H1 (cell line): ENCODE results near the gene RAPH1.

Experiments used
- CTCF ChIP-seq, 3 experiments: IDR thresholded peaks; 1 replicate in 2 of 3; 2 replicates in 1 of 3; pipeline versions ENCODE4 v1.5.1 to v1.6.1; 2011; ENCODE audit warnings: low read length in 3 of 3, mild to moderate bottlenecking in 3 of 3, inconsistent platforms in 2 of 3, low read depth in 1 of 3, moderate library complexity in 1 of 3; ENCODE audit not compliant: insufficient read depth in 1 of 3; ENCODE audit errors: control extremely low read depth in 1 of 3
- EP300 ChIP-seq, 2 experiments: IDR thresholded peaks; 1 replicate in 1 of 2; 2 replicates in 1 of 2; pipeline ENCODE4 v1.6.1; 2011 to 2012; ENCODE audit warnings: low read depth in 2 of 2, low read length in 2 of 2, mild to moderate bottlenecking in 2 of 2, borderline replicate concordance in 1 of 2, inconsistent platforms in 1 of 2, moderate library complexity in 1 of 2
- GABPA ChIP-seq: IDR thresholded peaks from 2 replicates; pipeline ENCODE4 v1.6.1; 2011; ENCODE audit warnings: mild to moderate bottlenecking, low read length, moderate library complexity, borderline replicate concordance; ENCODE audit not compliant: insufficient read depth
- GTF2F1 ChIP-seq: IDR thresholded peaks from 2 replicates; pipeline ENCODE4 v1.6.1; 2012; ENCODE audit warnings: low read depth, low read length, improper control_type of control experiment, borderline replicate concordance
- POLR2A ChIP-seq, 2 experiments: IDR thresholded peaks; 1 replicate in 1 of 2; 2 replicates in 1 of 2; pipeline ENCODE4 v1.6.1; 2011; ENCODE audit warnings: low read depth in 2 of 2, low read length in 2 of 2, mild to moderate bottlenecking in 2 of 2; ENCODE audit errors: control extremely low read depth in 1 of 2
- POLR2AphosphoS5 ChIP-seq: IDR thresholded peaks from 2 replicates; pipeline ENCODE4 v1.6.1; 2011; ENCODE audit warnings: low read depth, low read length
- RBBP5 ChIP-seq: IDR thresholded peaks from 2 replicates; pipeline ENCODE4 v1.7.1; 2012; ENCODE audit warnings: low read depth, mild to moderate bottlenecking, inconsistent platforms, low read length, moderate library complexity, borderline replicate concordance
- TCF12 ChIP-seq: IDR thresholded peaks from 2 replicates; pipeline ENCODE4 v1.6.1; 2011; ENCODE audit warnings: low read depth, mild to moderate bottlenecking, low read length
- USF2 ChIP-seq: IDR thresholded peaks from 2 replicates; pipeline ENCODE4 v1.6.1; 2011; ENCODE audit warnings: low read length, improper control_type of control experiment

GRCh38 chr2:203549406-203549805 is 14.3 kb upstream of the RAPH1 start:
- TF ChIP-seq TCF12: no peak
- TF ChIP-seq GABPA: no peak
- no peak for TF ChIP-seq GTF2F1
- TF ChIP-seq CTCF (IDR thresholded peaks at IDR 0.05; ENCODE audit: control extremely low read depth in 1 of 3, insufficient read depth in 1 of 3, low read depth in 1 of 3, low read length in 3 of 3): no peak
- TF ChIP-seq EP300 (IDR thresholded peaks at IDR 0.05; ENCODE audit: borderline replicate concordance in 1 of 2, low read depth in 2 of 2, low read length in 2 of 2): no peak
- no peak for TF ChIP-seq POLR2A (IDR thresholded peaks at IDR 0.05; ENCODE audit: control extremely low read depth in 1 of 2, low read depth in 2 of 2, low read length in 2 of 2)
- no peak for TF ChIP-seq USF2
- TF ChIP-seq POLR2AphosphoS5: no peak
- TF ChIP-seq RBBP5: no peak
